SK-N-MC (cell line): ENCODE measurements around the gene SLC16A11.

ENCODE experiments used
- FOXP2 ChIP-seq: optimal IDR thresholded peaks from 2 replicates; pipeline ENCODE3; 2011; ENCODE audit warnings: mild to moderate bottlenecking, moderate library complexity; ENCODE audit not compliant: insufficient read depth; ENCODE audit errors: extremely low read length, control extremely low read depth
- POLR2AphosphoS5 ChIP-seq: IDR thresholded peaks from 2 replicates; pipeline ENCODE4 v1.6.1; 2012; ENCODE audit warnings: mild to moderate bottlenecking, low read depth, low read length, borderline replicate concordance

- TF ChIP-seq FOXP2 (no peak), POLR2AphosphoS5 (no peak)
Observed at GRCh38 chr17:7021993-7022778, 21.7 kb downstream of the SLC16A11 start.
